ENCODE data around the gene RNF167. TPM values are rescaled to one million over a fixed set of nuclear protein-coding genes. Genes with fewer than 3 reads are reported as not detected.

The RNF167 gene
- total and polyA plus RNA-seq, 2 of the 13 experiments (the other 11 are each of a cell fraction or from before 2014, with no cell fraction given), result 44.1 to 45.4 TPM

- no peak for TF ChIP-seq AKAP8 (CRISPR knock-in tag; IDR thresholded peaks at IDR 0.05)
- TF ChIP-seq ZNF138 (CRISPR knock-in tag; IDR thresholded peaks at IDR 0.05; ENCODE audit: low read depth), result 0 out of 2 replicates have a peak, but pooled peaks have one; percentile 24
- TF ChIP-seq PCBP2 (optimal IDR thresholded peaks at IDR 0.05; ENCODE audit: low read depth, low read length, poor library complexity, severe bottlenecking), result no peak
- TF ChIP-seq ONECUT2 (CRISPR knock-in tag; IDR thresholded peaks at IDR 0.05), result no peak
- no peak for TF ChIP-seq FOXP4 (CRISPR knock-in tag; IDR thresholded peaks at IDR 0.05)
- TF ChIP-seq E2F5 (CRISPR knock-in tag; conservative IDR thresholded peaks at IDR 0.05), result no peak
- TF ChIP-seq ZNF205 (CRISPR knock-in tag; IDR thresholded peaks at IDR 0.05), result no peak
- no peak for TF ChIP-seq ZNF616 (CRISPR knock-in tag; IDR thresholded peaks at IDR 0.05; ENCODE audit: low read depth)
- no peak for TF ChIP-seq YEATS4 (CRISPR knock-in tag; IDR thresholded peaks at IDR 0.05; ENCODE audit: borderline replicate concordance)
- TF ChIP-seq ERF (CRISPR knock-in tag; IDR thresholded peaks at IDR 0.05), result 0 out of 2 replicates have a peak, but pooled peaks have one; percentile 46
- no peak for TF ChIP-seq CREBL2 (CRISPR knock-in tag; IDR thresholded peaks at IDR 0.05; ENCODE audit: borderline replicate concordance)
- TF ChIP-seq PCBP1 (IDR thresholded peaks at IDR 0.05; ENCODE audit: borderline replicate concordance, low read depth, low read length), result no peak
- TF ChIP-seq, protein P1, sequence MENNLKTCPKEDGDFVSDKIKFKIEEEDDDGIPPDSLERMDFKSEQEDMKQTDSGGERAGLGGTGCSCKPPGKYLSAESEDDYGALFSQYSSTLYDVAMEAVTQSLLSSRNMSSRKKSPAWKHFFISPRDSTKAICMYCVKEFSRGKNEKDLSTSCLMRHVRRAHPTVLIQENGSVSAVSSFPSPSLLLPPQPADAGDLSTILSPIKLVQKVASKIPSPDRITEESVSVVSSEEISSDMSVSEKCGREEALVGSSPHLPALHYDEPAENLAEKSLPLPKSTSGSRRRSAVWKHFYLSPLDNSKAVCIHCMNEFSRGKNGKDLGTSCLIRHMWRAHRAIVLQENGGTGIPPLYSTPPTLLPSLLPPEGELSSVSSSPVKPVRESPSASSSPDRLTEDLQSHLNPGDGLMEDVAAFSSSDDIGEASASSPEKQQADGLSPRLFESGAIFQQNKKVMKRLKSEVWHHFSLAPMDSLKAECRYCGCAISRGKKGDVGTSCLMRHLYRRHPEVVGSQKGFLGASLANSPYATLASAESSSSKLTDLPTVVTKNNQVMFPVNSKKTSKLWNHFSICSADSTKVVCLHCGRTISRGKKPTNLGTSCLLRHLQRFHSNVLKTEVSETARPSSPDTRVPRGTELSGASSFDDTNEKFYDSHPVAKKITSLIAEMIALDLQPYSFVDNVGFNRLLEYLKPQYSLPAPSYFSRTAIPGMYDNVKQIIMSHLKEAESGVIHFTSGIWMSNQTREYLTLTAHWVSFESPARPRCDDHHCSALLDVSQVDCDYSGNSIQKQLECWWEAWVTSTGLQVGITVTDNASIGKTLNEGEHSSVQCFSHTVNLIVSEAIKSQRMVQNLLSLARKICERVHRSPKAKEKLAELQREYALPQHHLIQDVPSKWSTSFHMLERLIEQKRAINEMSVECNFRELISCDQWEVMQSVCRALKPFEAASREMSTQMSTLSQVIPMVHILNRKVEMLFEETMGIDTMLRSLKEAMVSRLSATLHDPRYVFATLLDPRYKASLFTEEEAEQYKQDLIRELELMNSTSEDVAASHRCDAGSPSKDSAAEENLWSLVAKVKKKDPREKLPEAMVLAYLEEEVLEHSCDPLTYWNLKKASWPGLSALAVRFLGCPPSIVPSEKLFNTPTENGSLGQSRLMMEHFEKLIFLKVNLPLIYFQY (CRISPR knock-in tag; IDR thresholded peaks at IDR 0.05; ENCODE audit: borderline replicate concordance), result no peak
- no peak for TF ChIP-seq TAF15 (IDR thresholded peaks at IDR 0.05; ENCODE audit: low read depth, low read length, poor library complexity, severe bottlenecking)
- no peak for TF ChIP-seq KLF11 (CRISPR knock-in tag; IDR thresholded peaks at IDR 0.05)
- no peak for TF ChIP-seq ZNF329 (CRISPR knock-in tag; IDR thresholded peaks at IDR 0.05; ENCODE audit: low read depth)
- TF ChIP-seq STAT5B (CRISPR knock-in tag; IDR thresholded peaks at IDR 0.05), result no peak
- TF ChIP-seq ZNF281 (CRISPR knock-in tag; IDR thresholded peaks at IDR 0.05; ENCODE audit: borderline replicate concordance), result no peak
Observed at GRCh38 chr17:4966844-4967538, 26.9 kb downstream of the RNF167 start (continued).

Measured in HepG2 (cell line).